Loucy (cell line): ENCODE measurements around the gene PDCD5.

Experiments
- H2AFZ ChIP-seq: fragments of 200-600 bp; sonication (generic); 2 replicates; pipeline ENCODE4 v1.6.0; 2016; ENCODE audit warnings: antibody characterized with exemption, mild to moderate bottlenecking, low read length, moderate library complexity
- H3F3A ChIP-seq: fragments of 200-600 bp; 2 replicates; pipeline ENCODE4 v1.6.0; 2016; ENCODE audit warnings: antibody characterized with exemption, low read depth, mild to moderate bottlenecking
- H3K27me3 ChIP-seq: fragments of 200-600 bp; sonication (generic); 2 replicates; pipeline ENCODE4 v1.6.1; 2014; ENCODE audit warnings: low read length, mild to moderate bottlenecking; ENCODE audit not compliant: insufficient read depth, poor library complexity, severe bottlenecking
- H3K36me3 ChIP-seq: fragments of 200-600 bp; sonication (generic); 2 replicates; pipeline ENCODE4 v1.6.1; 2016; ENCODE audit warnings: low read length; ENCODE audit not compliant: insufficient read depth
- H3K4me1 ChIP-seq: fragments of 200-600 bp; sonication (generic); 2 replicates; pipeline ENCODE4 v1.5.1; 2014; ENCODE audit warnings: low read length, mild to moderate bottlenecking; ENCODE audit not compliant: insufficient read depth, poor library complexity, severe bottlenecking
- H3K4me2 ChIP-seq: fragments of 200-600 bp; sonication (generic); 2 replicates; pipeline ENCODE4 v1.6.0; 2014; ENCODE audit warnings: antibody characterized with exemption, low read length, low read depth, mild to moderate bottlenecking; ENCODE audit not compliant: poor library complexity, severe bottlenecking
- H3K4me3 ChIP-seq: fragments of 200-600 bp; sonication (generic); 2 replicates; pipeline ENCODE4 v1.5.1; 2014; ENCODE audit warnings: low read length, mild to moderate bottlenecking, mixed read lengths; ENCODE audit not compliant: poor library complexity, severe bottlenecking
- H3K79me2 ChIP-seq: fragments of 200-600 bp; sonication (generic); 2 replicates; pipeline ENCODE4 v1.6.1; 2014; ENCODE audit warnings: low read length; ENCODE audit not compliant: insufficient read depth
- H3K9ac ChIP-seq: fragments of 200-600 bp; sonication (generic); 2 replicates; pipeline ENCODE4 v1.6.0; 2014; ENCODE audit warnings: mild to moderate bottlenecking, low read depth, low read length, moderate library complexity; ENCODE audit not compliant: poor library complexity, severe bottlenecking
- H3K9me2 ChIP-seq: fragments of 200-600 bp; sonication (generic); replicated peaks from 2 replicates; pipeline ENCODE4 v1.6.1; 2016; ENCODE audit warnings: low read depth, low read length, mixed read lengths
- H3K9me3 ChIP-seq: fragments of 200-600 bp; sonication (generic); 2 replicates; pipeline ENCODE4 v1.6.1; 2014; ENCODE audit warnings: mild to moderate bottlenecking, antibody characterized with exemption, low read length, low read depth; ENCODE audit not compliant: insufficient read depth
- H4K20me1 ChIP-seq: fragments of 200-600 bp; sonication (generic); 2 replicates; pipeline ENCODE4 v1.6.0; 2014; ENCODE audit warnings: antibody characterized with exemption, low read length, mild to moderate bottlenecking; ENCODE audit not compliant: insufficient read depth, poor library complexity, severe bottlenecking
- EZH2phosphoT487 ChIP-seq: fragments of 200-600 bp; IDR thresholded peaks from 2 replicates; pipeline ENCODE4 v1.6.1; 2018; ENCODE audit warnings: antibody characterized with exemption, mild to moderate bottlenecking, moderate library complexity, borderline replicate concordance
- TF ChIP-seq, protein P1 (sequence below): fragments of 200-600 bp; sonication (generic); conservative IDR thresholded peaks from 2 replicates; pipeline ENCODE4 v1.5.1; 2014; ENCODE audit warnings: mild to moderate bottlenecking, antibody characterized with exemption, low read length

The PDCD5 gene

DNA sequence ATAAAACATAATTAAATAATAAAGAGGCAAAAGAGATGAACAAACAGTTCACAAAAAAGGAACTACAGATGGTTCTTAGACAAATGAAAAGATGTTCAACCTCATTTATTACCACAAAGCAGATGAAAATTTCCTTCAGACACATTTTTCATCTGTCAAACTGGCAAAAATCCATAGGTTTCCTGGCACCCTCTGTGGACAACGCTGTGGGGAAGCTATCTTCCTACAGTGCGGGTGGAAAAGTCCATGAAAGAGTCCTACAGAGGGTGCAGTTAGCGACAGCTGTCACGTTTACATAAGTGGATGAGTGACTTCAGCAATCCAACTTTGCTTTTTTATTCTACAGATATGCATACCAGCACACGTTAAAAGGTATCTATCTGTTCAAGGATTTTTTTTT is 30.3 kb upstream of the PDCD5 start:
- TF ChIP-seq, protein P1, sequence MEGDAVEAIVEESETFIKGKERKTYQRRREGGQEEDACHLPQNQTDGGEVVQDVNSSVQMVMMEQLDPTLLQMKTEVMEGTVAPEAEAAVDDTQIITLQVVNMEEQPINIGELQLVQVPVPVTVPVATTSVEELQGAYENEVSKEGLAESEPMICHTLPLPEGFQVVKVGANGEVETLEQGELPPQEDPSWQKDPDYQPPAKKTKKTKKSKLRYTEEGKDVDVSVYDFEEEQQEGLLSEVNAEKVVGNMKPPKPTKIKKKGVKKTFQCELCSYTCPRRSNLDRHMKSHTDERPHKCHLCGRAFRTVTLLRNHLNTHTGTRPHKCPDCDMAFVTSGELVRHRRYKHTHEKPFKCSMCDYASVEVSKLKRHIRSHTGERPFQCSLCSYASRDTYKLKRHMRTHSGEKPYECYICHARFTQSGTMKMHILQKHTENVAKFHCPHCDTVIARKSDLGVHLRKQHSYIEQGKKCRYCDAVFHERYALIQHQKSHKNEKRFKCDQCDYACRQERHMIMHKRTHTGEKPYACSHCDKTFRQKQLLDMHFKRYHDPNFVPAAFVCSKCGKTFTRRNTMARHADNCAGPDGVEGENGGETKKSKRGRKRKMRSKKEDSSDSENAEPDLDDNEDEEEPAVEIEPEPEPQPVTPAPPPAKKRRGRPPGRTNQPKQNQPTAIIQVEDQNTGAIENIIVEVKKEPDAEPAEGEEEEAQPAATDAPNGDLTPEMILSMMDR, result no peak
- no peak for TF ChIP-seq EZH2phosphoT487
- H3K9me2 ChIP-seq, result no peaks in the 10 kb centered on the region

DNA sequence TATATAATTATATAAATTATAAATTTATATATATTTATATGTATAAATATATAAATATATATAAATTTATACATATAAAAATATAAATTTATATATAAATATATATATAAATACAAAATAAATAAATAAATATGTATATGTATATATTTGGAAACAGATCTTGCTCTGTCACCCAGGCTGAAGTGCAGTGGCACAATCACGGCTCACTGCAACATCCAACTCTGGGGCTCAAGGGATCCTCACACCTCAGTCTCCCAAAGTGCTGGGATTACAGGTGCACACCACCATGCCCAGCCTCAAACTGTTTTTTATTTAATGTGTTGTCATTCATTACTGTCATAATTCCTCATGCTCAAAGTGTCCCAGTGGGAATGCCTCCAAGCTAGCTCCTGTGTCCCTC is 25.2 kb upstream of the PDCD5 start:
- no peaks in the 10 kb centered on the region for H4K20me1 ChIP-seq
- no peak overlapping the region for H3K4me3 ChIP-seq
- no peaks in the 10 kb centered on the region for H3K9me2 ChIP-seq
- H3F3A ChIP-seq, result no peaks in the 10 kb centered on the region
- H3K27me3 ChIP-seq, result no peaks in the 10 kb centered on the region
- H3K79me2 ChIP-seq, result no peaks in the 10 kb centered on the region
- H3K36me3 ChIP-seq, result no peaks in the 10 kb centered on the region
- TF ChIP-seq EZH2phosphoT487, result no peak
- TF ChIP-seq, protein P1, result no peak
- no peak overlapping the region for H3K4me2 ChIP-seq
- H3K9ac ChIP-seq, result no peak overlapping the region
- no peaks in the 10 kb centered on the region for H3K4me1 ChIP-seq
- no peaks in the 10 kb centered on the region for H3K9me3 ChIP-seq
- H2AFZ ChIP-seq, result no peak overlapping the region

More for the DNA sequence above, 30.3 kb upstream of the PDCD5 start:
- no peak overlapping the region for H3K9ac ChIP-seq
- no peaks in the 10 kb centered on the region for H3F3A ChIP-seq
- H3K9me3 ChIP-seq, result no peaks in the 10 kb centered on the region
- H4K20me1 ChIP-seq, result no peaks in the 10 kb centered on the region
- H3K4me1 ChIP-seq, result no peaks in the 10 kb centered on the region
- no peak overlapping the region for H3K4me2 ChIP-seq
- no peak overlapping the region for H3K4me3 ChIP-seq
- H3K79me2 ChIP-seq, result no peaks in the 10 kb centered on the region
- no peaks in the 10 kb centered on the region for H3K27me3 ChIP-seq
- no peaks in the 10 kb centered on the region for H3K36me3 ChIP-seq
- H2AFZ ChIP-seq, result no peak overlapping the region

DNA sequence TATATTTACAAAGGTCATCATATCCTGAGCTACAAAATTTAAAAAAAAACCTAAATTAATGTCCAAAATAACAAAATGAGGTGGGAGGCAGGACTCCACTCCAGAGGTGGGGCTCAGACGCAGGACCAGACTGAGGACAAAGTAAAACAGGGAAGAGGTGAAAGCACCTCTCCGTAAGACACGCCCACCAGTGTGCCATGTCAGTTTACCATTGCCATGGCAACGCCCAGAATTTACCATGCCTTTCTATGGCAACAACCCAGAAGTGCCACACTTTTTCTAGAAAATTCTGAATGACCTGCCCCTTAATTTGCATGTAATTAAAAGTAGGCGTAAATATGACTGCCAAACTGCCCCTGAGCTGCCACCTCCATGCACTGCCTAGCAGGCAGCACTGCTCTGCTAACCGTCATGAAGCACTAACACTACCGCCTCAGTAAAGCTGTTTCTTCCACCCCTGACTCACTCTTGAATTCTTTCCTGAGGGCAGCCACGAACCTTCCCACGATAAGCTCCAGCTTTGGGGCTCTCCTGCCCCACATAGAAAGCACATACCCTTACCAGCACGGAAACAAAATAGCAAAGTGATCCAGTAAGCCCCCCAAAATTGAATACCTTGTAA is 22.3 kb upstream of the PDCD5 start:
- Histone ChIP-seq H3K9me3 (no peaks in the 10 kb centered on the region), H3K36me3 (no peaks in the 10 kb centered on the region), H2AFZ (no peak overlapping the region), H3K4me2 (no peak overlapping the region), H4K20me1 (no peaks in the 10 kb centered on the region), H3K9ac (no peak overlapping the region), H3K27me3 (no peaks in the 10 kb centered on the region), H3K9me2 (no peaks in the 10 kb centered on the region), H3K4me3 (no peak overlapping the region), H3K79me2 (no peaks in the 10 kb centered on the region), H3F3A (no peaks in the 10 kb centered on the region), H3K4me1 (no peaks in the 10 kb centered on the region)
- TF ChIP-seq, protein P1, result no peak
- TF ChIP-seq EZH2phosphoT487, result no peak
